GM18498 (cell line): Measurements from ENCODE around the gene NECTIN1.

ENCODE experiments used
- ATAC-seq: cut with Tn5 transposase; IDR thresholded peaks from one replicate; pipeline ENCODE4 v1.9.1; 2021; ENCODE audit warnings: mild to moderate bottlenecking, moderate library complexity; ENCODE audit not compliant: unreplicated experiment

Gene NECTIN1

GRCh38 chr11:119594639-119595249 is 134.3 kb downstream of the NECTIN1 start:
- ATAC-seq = no peak

DNA sequence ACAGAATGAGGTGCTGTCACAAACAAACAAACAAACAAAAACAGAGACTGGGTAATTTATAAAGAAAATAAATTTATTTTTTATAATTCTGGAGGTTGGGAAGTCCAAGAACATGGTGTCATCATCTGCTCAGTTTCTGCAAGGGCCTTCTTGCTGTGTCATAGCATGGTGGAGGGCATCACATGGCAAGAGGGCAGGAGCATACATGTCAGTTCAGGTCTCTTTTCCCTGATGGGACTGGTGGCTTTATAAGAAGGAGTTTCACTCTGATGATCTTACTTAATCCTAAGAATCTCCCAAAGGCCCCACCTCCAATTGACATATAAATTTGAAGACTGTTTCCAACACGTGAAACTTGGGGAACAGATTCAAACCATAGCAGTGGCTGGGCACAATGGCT is 135.7 kb downstream of the NECTIN1 start:
- ATAC-seq = no peak

DNA sequence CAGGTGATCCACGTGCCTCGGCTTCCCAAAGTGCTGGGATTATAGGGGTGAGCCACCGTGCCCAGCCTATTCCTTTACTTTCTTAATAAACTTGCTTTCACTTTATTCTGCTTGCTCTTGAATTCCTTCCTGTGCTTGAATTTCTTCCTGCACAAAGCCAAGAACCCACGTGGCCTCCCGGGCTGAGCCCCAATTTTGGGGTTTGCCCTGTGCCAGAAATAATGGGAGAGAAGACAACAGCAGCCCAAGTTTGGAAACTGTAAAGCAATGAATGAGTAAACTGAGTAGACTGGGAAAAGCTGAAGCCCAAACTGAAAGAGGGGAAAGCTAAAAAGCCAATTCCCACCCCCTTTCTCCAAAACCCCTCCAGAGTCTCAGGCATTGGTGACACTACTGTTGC is 136.4 kb downstream of the NECTIN1 start:
- no peak for ATAC-seq

- no peak for ATAC-seq
Measured at GRCh38 chr11:119591836-119592310, 137.1 kb downstream of the NECTIN1 start.

DNA sequence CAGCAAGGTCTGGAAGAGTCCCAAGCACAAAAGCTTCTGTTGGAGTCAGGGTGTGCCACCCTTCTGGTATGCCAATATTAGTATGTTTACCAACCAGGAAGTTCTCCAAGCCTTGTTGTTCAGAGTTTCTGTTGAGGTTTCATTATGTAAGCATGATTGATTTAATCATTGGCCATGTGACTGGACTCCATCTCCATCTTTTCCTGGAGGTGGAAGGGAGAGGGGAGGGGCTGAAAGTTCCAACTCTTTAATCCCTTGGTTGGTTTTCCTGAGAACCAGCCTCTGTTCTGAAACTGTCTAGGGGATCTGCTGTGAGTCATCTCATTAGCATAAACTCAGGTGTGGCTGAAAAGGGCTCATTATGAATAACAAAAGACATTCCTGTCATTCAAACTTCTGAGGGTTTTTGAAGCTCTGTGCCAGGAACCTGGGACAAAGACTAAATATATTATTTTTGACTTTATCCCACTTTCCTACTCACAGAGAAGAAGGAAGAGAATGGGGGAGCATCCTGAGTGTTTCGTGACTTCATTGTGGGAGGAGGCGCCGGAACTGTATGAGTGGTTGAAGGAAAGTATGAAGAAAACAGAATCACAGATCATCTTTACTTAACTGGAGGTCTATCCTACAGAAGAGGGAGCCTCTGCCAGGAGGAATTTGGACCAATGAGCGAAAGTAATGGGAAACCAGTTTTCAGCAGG is 138.2 kb downstream of the NECTIN1 start:
- ATAC-seq = no peak

GRCh38 chr11:119589001-119589400 is 140.0 kb downstream of the NECTIN1 start:
- no peak for ATAC-seq
